Measurements from ENCODE around the gene HOXD11.

The HOXD11 gene

DNA sequence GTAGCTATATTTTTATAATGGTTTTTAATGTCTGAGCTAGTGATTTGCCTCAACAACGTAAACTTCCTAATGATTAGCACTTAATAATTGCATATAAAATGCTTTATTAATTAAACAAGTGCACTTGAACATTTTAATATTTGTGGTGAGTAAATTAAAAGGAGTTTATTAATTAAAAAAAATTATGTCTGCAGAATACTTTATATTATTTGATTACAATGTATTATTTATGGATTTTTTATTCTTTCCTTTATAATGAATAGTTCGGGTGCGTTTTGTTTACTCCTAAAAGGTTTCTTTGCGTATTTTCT is 24.7 kb downstream of the HOXD11 start:
- DNase-seq (ENCODE audit: low read depth in 2 of 2, low spot score in 1 of 2), result no peak

DNA sequence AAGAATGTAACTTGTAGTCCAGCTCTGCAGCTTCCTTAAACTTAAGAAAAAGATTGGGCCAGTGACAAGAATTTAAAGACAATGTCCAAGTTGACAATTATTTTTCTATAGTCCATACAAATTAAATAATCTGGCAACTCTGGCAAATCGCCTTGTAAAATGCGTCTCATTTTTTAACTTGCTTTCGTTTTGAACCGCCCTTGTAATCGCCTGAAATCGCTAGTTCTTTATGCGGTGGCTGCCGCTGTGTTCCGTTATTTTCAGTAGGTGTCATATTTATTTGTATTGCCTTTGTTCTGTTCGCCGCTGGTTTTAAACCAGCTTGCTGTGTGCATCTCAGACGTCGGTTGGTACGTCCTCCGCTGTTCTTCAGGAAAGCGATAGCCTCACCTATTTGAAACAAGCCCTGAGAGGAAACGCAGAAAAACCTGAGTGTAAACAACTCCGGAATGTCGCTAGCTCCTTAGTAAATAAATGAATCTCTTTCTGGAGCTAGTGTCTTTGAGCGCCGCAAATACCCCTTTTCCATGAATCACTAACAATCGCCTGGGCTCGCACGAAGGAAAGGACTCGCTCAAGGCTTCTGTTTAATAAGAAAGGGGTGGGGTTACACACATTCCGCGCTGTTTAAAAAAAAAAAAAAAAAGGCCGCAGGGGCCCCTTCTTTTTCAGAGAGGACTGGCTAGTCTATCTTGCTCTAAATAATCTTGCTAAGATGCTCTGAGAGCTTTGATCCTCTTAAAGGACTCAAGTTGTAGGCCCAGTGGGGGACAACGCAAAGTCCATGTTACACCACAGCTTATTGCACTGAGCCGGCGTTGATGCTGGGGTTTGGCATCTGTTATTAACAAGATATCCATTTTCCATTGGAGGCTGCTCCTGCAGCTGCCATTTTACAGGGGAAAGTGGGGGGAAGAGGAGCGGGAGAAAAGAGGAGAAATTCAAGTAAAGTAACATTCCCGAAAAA is 25.4 kb downstream of the HOXD11 start:
- DNase-seq (ENCODE audit: low read depth in 2 of 2, low spot score in 1 of 2), result no peak

DNA sequence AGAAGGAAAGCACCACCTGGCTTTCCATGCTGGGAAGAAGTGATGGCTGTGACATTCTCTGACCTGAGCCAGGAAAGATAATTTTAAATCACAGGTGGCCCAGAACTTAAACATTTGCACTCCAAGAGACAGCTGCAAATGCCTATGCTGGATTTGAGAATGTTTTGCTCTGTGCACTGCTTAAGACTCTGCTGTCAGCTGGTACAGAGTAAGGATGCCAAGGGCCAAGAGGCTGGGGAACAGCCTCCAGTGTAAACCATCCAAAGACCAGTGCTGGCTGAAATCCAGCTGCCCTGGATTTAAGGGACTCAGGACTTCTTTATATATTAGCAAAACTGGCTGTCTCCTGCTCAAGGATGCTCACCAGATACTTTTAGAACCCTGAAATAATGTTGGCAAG is 26.3 kb downstream of the HOXD11 start:
- DNase-seq (ENCODE audit: low read depth in 2 of 2, low spot score in 1 of 2), result no peak

DNA sequence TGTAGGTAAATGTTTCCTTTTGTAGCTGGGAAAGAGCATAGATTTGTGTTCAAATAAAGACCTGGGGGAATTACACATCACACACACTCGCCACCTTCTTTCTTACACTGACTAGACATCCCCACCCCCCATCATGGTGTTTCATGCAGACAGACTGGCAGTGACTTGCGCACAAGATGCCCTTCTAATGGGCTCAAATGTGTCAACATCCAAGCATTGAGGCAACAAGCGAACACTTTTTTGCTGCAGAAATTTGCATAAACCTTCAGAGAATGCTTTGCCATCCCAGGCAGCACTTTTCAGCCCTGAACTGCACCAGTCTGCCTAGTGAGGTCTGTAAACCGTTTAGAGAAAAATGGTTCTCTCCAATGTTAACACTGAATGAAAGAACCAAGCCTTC is 27.0 kb downstream of the HOXD11 start:
- no peak for DNase-seq (ENCODE audit: low read depth in 2 of 2, low spot score in 1 of 2)

DNA sequence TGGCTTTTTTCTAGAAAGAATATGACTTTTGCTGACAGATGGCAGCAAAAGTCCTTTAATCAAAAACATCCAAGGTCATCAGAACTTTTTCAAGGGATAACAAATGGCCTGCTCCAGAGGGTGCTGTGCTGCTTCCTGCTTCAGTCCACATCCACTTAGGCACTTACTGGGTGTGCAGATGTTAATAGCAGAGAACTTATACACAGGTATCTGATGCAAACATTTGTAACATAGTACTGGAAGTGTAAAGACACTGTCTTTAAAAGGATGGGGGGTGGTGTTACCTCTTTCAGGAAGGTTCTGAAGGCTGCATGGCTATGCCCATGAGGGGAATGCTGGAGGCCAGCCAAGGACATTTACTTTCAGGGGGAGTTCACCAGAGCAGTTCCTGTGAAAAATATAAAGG is 28.0 kb downstream of the HOXD11 start:
- no peak for DNase-seq (ENCODE audit: low read depth in 2 of 2, low spot score in 1 of 2)

DNA sequence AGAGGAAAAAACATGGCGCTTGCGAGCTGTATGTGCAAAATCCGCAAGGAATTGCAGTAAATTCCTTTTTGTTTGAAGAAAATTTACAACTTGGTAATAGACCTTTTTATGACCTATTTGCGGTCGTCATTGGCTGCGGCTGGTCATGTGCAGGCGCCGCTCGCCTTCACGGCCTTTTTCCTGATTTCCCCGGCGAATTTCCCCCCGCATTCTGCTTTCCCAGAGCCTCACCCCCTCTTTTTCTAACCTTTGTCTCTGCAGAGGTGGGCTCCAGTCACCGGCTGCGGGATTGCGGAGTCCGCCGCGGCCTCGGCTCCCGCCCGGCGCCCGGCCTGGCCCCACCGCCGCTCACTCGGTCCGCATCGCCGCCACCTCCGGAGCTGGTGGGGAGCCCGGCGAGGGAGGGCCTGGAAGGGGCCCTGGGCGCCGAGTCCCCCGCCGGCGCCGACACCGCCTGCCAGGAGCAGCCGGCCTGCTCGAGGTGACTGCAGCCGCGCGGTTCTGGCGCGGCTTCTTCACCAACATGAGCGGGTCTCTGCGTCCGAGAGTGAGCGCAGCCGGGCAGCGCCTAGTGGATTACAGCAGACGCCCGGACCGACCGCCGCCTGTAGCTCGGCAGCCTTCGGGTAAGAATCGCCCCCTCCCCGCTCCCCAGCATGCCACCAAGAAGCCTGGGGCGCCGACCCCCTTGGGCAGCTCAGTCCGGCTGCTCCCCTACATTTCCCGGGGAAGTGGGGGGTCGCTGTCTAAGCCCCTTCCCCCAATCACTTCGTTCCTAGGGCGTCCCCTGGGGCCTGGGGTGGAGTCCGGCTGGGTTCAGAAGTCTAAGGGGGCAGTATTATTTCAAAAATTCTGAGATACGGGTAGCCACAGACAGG is 29.5 kb downstream of the HOXD11 start:
- DNase-seq (ENCODE audit: low read depth in 2 of 2, low spot score in 1 of 2), result no peak

DNA sequence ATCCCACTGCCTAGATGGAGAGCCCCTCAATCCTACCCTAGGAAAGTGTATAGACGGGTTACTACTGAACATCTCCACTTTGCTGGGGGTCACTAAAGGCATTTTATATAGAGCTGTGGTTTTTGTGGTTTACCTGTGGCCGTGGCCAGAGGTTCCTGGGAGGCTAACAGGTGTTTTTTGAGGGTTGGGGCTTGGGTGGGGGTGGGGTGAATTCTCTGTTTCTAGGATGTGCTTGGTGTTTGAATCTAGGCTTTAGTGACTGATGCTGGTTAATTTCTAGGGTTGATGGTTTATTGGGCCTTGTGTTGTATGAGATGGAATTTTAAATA is 30.1 kb downstream of the HOXD11 start:
- DNase-seq (ENCODE audit: low read depth in 2 of 2, low spot score in 1 of 2), result no peak

DNA sequence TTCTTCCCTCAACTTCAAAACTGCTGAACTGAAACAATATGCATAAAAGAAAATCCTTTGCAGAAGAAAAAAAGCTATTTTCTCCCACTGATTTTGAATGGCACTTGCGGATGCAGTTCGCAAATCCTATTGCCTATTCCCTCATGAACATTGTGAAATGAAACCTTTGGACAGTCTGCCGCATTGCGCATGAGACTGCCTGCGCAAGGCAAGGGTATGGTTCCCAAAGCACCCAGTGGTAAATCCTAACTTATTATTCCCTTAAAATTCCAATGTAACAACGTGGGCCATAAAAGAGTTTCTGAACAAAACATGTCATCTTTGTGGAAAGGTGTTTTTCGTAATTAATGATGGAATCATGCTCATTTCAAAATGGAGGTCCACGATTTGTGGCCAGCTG is 30.8 kb downstream of the HOXD11 start:
- DNase-seq (ENCODE audit: low read depth in 2 of 2, low spot score in 1 of 2), result no peak

DNA sequence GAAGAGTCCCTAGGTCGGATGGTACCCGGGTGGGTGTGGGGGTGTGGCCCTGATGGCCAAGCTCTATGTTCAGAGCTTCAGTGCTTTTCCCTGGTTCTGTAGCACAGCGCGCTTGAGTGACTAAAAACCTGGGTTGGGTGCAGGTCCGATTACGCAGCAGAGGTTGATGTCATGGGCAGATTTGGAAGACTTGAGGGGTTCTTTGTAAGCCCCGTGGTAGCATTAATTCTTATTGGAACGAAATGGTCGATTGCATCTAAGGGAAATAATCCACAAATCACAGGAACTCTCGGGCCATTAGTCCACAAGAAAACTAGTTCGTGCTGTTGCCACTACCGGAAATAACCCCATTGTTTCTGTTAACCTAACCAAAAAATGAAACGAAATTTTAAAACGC is 31.4 kb downstream of the HOXD11 start:
- no peak for DNase-seq (ENCODE audit: low read depth in 2 of 2, low spot score in 1 of 2)

DNA sequence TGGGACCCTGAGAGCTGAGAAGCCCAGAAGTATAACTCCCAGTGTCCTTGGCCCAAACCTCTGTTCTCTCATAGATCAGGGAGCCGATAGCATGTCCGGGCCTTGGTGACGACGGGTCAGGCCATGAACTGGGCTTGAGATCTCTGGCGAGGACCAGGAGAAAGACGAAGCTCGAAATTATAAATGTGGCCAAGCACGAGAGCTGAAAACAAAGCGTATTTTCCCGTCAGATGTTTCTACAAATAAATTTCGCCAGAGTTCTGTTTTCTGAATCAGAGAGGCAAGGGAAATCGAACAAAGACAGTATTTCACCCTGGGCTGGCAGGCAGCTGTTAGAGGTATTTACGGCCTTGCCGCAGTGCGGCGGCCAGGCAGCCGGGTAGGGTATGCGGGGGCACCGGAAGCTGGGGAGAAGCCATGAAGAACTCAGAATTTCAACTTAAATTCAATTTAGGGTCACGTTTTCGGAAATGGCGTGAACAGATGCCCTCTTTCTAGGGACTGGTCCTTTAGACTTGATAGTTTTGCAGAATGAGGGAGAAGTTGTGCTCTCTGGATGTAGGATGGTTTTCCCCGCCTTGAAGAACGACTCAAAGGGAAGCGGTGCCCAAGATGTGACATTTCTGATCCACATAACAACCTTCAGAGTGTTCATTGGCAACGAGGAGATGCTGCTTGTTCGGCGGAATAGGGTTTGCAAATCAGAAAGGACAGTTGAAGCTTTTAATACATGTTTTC is 32.0 kb downstream of the HOXD11 start:
- no peak for DNase-seq (ENCODE audit: low read depth in 2 of 2, low spot score in 1 of 2)

DNA sequence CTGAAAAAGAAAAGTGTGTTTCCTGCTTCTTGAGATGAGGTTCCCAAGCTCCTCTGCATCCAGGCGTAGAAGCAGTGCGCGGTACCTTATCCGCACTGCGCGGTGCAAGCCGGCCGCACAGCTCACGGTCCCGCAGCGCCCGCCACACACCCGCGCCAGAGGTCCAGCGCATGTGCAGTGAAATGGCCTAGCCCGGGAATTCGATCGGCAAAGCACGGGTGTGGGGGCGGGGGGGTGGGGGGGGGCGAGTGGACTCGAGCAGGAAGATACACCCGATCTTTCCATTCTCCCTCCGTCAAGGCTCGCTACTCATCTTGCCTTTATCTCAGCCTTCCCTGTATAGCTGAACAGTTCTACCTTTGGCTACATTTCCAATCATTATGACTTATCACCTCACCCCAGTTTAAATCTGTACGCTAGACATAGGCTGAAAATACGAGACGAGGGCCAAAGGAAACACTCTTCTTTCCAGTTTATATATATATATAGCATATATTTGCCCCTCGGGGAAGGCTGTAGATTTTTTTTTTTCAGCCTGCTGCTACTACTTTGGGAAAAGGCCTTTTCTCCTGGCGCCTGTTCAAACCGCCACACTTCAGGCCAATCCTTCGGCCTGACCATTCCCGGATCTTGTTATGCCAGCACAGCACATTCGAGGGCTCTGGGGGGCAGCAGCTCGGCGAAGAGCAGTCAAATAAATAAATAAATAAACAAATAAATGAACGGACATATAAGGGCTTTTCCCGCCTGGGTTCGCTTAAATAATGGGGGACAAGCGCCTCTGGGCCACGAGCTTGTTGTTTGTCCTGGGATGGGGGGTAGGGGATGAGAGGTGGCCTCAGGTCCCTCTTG is 32.8 kb downstream of the HOXD11 start:
- no peak for DNase-seq (ENCODE audit: low read depth in 2 of 2, low spot score in 1 of 2)

DNA sequence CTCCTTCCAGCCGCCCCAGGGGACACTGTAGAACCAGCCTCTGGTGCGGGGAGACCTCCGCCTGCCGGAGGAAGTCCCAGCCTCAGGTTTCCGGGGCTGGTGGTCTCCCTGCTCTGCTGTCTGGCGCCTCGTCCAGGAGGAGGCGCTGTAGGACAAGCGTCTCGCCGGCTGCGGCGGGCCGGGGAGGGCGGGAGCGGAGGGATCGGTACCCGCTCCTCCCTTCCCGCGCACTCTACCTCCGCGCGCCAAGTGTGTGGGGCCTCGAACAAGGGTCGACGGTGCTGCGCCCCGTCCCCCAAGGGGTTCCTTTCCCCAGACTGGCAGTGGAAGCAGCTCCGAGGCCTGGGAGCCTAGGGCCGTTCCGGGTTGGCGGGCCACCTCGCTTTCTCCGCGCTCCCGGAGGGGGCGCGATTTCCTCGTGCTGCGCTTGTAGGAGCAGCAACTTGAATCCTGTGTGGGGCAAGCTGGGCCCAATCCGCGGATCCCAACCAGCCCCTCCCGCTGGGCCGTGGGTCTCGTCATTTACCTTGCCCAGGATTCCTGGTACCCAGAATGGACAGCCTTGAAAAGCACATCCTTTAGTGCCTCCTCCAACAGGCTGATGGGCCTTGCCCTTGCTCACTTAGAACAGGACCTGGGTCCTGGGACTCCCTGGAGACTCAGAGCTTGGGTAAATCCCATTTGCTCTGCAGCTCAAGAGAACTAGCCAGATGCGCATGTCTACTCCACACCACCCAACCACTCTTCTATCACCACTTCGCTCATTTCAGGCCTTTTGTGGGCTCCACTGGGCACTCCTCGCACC is 33.6 kb downstream of the HOXD11 start:
- peak in 1 of 2 donors; percentile 16 for DNase-seq (ENCODE audit: low read depth in 2 of 2, low spot score in 1 of 2)

DNA sequence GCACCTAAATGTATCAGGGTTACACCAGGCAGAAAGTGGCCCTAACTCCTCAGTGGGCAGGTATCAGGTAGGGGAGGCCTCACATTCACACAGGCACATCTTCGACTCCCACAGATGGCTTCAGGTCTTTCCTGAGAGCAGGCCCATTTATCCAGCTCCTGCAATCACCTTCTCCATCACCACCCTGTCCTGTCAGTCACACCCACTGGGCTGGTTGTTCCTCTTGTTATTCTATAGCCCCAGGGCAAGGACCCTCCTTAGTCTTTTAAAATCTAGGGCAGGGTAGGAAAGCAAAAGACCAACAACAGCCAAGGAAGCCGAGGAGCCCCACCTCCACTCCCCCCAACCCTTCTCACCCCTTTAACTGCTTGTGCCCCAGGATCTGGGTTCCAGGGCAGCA is 35.2 kb downstream of the HOXD11 start:
- no peak for DNase-seq (ENCODE audit: low read depth in 2 of 2, low spot score in 1 of 2)

DNA sequence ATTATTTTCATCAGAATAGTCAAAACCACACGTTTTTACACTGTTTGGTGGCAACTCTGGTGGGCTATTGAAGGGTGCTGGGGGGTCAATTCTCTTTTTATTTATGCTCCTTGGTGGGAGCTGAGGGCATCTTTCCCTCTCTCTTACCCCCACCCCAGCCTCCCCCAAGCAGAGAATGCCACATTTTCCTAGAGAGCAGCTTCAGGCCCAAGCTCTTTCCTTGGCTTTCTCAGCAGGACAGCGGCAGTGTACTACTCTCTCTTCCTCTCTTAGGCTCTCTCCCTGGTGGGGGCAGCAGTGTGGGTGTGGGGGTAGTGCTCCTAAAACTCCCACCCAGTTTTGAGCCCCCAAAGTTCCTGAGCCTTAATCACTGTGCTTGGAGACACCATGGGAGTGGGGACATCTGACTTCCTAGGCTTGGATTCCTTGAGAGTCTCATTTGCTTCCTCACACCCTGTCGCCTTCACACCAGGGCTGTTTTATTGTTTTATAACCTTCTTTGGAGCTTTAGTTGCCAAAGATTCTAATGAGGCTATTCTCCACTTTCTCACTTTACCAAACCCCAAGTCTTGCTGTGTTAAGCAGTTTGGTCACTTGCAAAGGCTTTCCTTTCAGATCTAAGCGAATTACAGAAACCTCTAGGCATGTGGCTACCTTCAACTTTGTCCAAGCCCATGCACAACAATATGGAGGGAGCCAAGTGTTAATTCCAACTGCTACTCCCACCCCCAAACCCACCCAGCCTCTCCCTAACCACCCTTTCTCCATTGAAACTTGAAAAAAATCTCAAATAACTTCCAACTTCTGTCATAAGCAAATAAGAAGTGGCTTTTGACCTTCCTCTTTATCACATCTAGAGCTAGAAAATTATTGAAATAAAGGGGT is 38.2 kb downstream of the HOXD11 start:
- DNase-seq (ENCODE audit: low read depth in 2 of 2, low spot score in 1 of 2), result no peak

DNA sequence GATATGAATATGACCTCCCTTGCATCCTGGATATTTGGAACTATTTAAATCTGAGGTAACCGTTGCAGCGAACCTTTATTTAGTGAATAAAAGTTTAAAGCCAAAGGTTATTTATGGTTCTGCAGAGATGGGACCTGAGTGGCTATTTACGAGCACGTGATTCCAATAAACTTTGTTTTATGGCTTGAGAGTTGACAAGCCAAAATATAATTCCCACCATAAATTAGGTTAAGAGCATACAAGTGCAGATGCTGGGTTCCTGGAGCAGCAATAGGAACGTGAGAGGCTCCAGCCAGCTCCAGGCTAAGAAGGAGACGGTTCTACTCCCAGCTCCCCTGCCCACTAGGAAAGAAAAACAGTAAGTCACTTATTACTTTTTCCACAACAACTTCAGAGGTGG is 39.0 kb downstream of the HOXD11 start:
- no peak for DNase-seq (ENCODE audit: low read depth in 2 of 2, low spot score in 1 of 2)

DNA sequence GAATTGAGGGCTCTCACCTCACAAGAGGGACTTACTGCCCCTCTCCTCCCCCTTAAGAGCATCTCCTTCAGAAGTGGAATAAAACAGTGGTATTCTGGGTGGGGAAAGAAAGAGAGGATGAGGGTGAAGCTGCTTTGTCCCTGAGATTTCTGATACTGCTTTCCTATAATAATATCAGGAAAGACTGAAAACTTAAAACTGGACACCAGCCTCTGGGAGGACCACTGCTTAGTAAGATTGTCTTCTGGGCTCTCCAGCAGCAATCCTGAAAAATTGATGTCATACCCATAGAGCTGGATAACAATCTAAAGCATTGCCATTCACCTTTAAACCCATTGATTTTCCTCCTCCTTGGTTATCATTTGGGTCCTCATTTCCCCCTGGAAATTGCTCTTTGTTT is 39.6 kb downstream of the HOXD11 start:
- DNase-seq (ENCODE audit: low read depth in 2 of 2, low spot score in 1 of 2), result no peak

DNA sequence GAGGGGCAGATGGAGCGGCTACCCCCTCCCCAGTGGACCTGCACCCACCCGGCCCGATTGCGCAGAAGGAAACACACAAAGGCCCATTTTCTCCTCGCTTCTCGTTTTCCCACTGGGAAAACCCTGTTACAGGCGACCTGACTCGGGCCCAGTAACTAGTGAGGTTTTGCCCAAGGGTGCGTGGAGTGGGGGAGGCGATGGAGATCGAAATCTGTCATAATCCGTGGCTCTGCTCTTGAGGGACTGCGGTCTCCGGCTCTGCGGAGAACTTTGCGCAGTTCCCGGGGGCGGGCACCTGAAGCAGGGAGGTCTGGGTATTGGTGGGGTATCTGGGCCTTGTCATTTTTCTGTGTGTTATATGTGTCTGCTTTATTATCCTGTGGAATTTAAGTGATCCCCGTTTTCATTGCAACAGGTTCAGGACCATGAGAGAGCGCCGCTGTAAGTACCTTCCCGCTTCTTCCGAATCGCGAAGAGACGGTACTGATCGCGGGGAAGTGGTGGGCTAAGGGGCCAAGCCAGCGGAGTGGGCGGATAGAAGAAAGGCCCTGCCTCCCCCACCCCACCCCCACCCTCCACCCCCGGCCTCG is 40.2 kb downstream of the HOXD11 start:
- DNase-seq (ENCODE audit: low read depth in 2 of 2, low spot score in 1 of 2), result no peak

DNA sequence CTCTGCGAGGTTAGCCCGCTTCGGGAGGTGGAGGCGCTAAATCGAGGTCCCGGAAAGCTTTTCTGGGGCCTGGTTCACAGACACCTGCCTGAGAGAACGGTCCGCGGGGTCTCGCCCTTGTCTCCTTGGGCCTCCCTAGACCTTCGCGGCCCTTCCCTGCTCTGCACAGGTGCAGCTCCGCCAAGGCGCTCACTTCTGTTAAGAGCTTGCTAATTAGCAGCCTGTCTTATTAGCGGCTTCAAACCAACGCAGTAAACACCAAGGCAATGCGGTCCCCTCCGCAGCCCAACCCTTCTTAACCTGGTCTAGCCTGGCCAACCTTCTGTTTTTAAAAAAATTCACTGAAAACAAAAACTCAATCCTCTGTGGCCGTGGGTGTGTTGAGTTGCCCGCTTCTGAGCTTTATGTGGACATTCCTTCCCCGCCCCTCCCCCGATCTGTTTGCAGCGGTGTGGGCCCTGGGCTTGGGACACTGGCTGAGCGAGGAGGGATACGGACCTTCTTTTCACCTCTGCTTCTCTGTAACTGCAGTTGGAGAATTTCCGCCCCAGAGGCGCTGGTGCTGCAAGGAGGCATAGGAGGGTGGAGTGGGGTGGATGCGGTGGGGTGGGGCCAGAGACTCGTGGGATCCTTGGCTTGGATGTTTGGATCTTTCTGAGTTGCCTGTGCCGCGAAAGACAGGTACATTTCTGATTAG is 40.9 kb downstream of the HOXD11 start:
- no peak for DNase-seq (ENCODE audit: low read depth in 2 of 2, low spot score in 1 of 2)

All from stimulated activated CD8-positive, alpha-beta memory T cell treated with anti-CD3 and anti-CD28 coated beads, Interleukin-4, amount 100 ng/mL, for 4 hours (primary cell).